GM21447 (cell line): ENCODE results near the gene SLC33A1.

ENCODE experiments used
- ATAC-seq: cut with Tn5 transposase; IDR thresholded peaks from one replicate; pipeline ENCODE4 v1.9.1; 2021; ENCODE audit not compliant: unreplicated experiment

The SLC33A1 gene

DNA sequence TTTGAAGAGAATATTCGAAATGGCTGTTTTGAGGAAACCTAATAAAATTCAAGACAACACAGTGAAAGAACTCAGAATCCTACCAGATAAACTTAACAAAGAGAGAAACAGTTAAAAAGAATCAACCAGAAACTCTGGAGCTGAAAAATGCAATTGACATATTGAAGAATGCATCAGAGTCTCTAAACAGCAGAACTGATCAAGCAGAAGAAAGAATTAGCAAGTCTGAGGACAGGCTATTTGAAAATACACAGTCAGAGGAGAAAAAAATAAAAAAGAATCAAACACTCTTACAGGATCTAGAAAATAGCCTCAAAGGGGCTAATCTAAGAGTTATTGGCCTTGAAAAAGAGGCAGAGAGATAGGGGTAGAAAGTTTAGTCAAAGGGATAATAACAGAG lies 61.7 kb downstream of the SLC33A1 start:
- ATAC-seq = no peak

GRCh38 chr3:155791190-155791589 lies 63.0 kb downstream of the SLC33A1 start:
- ATAC-seq = no peak

DNA sequence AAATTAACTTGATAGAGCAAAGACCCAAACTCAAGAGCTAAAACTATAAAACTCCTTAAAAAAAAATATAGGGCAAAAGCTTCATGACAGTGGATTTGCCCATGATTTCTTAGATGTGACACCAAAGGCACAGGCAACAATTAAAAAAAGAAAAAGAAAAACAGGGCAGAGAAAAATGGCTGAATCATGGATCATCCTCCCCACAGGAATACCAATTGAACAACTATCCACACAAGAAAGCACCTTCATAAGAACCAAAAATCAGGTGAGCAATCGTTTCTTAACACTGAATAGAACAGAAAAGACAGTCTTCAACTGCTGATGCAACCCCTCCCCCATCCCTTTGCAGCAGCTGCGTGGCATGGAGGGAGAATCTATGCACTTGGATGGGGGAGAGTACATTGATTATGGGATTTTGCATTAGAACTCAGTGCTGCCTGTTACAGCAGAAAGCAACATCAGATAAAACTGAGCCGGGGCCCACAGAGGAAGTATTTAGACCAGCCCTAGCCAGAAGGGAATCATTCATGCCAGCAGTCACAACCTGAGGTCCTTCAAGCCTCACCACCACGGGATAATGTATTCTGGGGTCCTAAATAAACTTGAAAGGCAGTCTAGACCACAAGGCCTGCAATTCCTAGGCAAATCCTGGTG lies 63.8 kb downstream of the SLC33A1 start:
- ATAC-seq = no peak

DNA sequence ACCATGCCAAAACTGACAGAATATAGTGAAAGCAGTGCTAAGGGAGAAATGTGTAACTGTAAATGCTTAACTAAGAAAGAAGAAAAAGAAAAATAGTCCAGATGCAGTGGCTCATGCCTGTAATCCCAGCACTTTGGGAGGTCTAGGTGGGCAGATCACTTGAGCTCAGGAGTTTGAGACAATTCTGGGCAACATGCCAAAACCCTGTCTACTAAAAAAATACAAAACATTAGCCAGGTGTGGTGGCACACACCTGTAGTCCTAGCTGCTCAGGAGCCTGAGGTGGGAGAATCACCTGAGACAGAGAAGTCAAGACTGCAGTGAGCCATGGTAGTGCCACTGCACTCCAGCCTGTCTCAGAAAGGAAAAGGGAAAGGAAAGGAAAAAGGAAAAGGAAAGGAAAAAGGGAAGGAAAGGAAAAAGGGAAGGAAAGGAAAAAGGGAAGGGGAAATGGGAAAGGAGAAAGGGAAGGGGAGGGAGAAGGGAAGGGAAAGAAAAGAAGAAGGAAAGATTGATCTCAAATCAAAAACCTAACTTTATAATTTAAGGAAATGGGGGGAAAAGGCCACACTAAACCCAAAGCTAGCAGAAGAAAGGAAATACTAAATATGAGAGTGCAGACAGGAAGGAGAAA lies 68.4 kb downstream of the SLC33A1 start:
- ATAC-seq = no peak

DNA sequence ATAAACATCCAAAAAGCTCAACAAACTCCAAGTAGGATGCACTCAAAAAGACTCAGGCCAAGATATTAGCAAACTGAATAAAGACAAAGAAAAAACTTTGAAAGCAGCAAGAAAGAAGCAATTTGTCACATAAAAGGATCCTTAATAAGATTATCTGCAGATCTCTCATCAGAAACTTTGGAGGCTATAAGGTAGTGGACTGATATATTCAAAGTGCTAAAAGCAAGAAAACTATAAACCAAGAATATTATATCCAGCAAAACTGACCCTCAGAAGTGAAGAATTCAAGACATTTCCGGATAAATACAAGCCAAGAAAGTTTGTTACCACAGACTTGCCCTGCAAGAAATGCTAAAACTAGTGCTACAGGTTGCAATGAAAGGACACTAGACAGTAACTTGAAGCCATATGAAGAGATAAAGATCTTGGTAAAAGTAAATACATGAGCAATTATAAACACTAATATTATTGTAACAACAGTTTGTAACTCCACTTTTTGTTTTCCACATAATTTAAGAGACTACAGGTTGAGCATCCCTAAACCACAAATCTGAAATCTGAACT lies 71.8 kb downstream of the SLC33A1 start:
- no peak for ATAC-seq

- ATAC-seq = no peak
Measured at GRCh38 chr3:155780291-155780690, 73.9 kb downstream of the SLC33A1 start.

DNA sequence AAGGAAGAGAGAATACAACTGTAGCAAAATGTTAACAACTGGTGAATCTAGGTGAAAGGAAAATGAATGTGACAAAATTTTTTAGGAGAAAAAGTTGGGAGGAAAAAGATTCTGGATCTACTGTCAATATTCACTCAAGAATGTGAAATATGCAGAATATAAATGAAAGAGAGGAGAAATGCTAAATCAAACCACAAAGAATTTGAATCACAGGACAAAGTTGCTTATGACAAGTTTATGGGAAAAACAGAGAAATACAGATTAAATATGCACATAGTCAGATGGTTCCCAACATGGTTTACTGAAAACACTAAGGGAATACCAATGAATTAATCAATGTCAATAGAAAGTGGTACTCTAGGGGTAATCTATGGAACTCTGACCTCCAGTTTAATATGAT lies 75.8 kb downstream of the SLC33A1 start:
- no peak for ATAC-seq

DNA sequence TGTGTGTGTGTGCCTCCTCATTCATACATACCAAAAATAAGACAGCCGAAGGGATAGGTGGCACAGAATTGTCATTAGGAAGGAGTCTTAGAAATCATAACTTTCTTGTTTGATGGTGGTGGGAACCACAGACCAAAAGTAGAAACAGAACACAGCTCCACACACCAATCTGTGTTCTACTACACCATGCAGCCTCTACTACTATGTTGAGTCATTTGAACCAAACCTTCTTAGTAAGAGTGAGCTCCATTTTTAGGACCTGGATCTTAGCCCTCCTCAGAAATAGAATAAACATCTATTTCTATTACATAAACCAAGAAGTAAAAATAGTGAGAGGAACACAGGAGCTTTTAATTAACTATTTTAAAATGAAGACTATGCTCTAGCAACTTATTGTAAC lies 81.4 kb downstream of the SLC33A1 start:
- ATAC-seq = no peak

GRCh38 chr3:155771126-155771525 lies 83.1 kb downstream of the SLC33A1 start:
- no peak for ATAC-seq
